Measurements from ENCODE around the gene VPS8. TPM values are rescaled to one million over a fixed set of nuclear protein-coding genes. Genes with fewer than 3 reads are reported as not detected.

Gene VPS8
- total RNA-seq, 6 experiments from 2014 or later: 26.8 to 34.8 (median 33.0) TPM

- H3K4me3 Mint-ChIP-seq: no peak overlapping the region
- DNase-seq: no peak
- no peaks in the 10 kb centered on the region for H3K4me1 Mint-ChIP-seq (ENCODE audit: low read depth)
- no peaks in the 10 kb centered on the region for H3K9me3 Mint-ChIP-seq
- TF ChIP-seq, protein P1, sequence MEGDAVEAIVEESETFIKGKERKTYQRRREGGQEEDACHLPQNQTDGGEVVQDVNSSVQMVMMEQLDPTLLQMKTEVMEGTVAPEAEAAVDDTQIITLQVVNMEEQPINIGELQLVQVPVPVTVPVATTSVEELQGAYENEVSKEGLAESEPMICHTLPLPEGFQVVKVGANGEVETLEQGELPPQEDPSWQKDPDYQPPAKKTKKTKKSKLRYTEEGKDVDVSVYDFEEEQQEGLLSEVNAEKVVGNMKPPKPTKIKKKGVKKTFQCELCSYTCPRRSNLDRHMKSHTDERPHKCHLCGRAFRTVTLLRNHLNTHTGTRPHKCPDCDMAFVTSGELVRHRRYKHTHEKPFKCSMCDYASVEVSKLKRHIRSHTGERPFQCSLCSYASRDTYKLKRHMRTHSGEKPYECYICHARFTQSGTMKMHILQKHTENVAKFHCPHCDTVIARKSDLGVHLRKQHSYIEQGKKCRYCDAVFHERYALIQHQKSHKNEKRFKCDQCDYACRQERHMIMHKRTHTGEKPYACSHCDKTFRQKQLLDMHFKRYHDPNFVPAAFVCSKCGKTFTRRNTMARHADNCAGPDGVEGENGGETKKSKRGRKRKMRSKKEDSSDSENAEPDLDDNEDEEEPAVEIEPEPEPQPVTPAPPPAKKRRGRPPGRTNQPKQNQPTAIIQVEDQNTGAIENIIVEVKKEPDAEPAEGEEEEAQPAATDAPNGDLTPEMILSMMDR (IDR thresholded peaks at IDR 0.05): no peak
- H3K27me3 Mint-ChIP-seq (ENCODE audit: insufficient read depth): no peaks in the 10 kb centered on the region; the same call in none of the 2 replicates
- H3K36me3 Mint-ChIP-seq (ENCODE audit: low read depth): peaks cover 8% of the 10 kb centered on the region
- H3K27ac Mint-ChIP-seq: no peak overlapping the region
Observed at GRCh38 chr3:184941408-184941807, 129.4 kb downstream of the VPS8 start.

DNA sequence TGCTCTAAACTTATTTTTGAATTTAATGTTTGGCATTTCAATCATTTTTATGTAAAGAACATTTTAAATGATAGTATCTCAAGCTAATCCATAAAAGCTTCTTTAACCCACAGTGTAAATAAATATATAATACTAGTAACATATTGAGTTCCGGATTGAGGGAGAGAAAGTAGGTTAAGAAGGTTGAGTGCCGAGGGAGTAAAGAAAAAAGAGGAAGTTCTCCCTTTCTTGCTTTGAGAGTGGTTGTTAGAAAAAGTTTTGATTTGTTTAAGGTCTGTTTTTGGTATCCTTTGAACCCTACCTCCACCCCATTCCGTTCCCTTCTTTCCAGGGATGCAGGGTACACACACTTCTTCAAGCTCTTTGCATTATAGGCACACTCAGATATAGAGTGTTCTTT is 130.8 kb downstream of the VPS8 start:
- H3K4me1 Mint-ChIP-seq (ENCODE audit: low read depth): no peaks in the 10 kb centered on the region
- no peak overlapping the region for H3K4me3 Mint-ChIP-seq
- TF ChIP-seq, protein P1 (IDR thresholded peaks at IDR 0.05): no peak
- H3K9me3 Mint-ChIP-seq: no peaks in the 10 kb centered on the region
- no peak overlapping the region for H3K27ac Mint-ChIP-seq
- DNase-seq: no peak
- H3K36me3 Mint-ChIP-seq (ENCODE audit: low read depth): peaks cover 8% of the 10 kb centered on the region
- no peaks in the 10 kb centered on the region; the same call in none of the 2 replicates for H3K27me3 Mint-ChIP-seq (ENCODE audit: insufficient read depth)

DNA sequence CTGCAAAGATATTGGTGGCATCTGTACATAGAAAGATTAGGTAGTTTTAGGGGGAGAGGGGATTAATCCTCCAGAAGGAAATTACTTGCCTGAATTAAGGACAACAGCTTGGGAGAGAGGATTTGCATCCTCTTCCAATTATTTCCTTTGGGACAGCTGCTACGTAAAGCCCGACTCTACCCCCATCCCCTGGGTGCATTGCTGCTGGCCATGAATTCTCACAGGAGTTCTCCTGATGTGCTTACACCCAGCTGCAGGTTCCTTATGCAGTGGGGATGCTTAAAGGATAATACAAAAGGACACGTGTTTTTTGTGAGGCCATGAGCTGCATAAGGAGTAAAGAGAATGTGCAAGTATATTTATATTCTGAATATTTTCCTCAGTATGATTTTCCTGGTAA is 132.3 kb downstream of the VPS8 start:
- Mint-ChIP-seq H3K27ac (no peak overlapping the region), H3K9me3 (no peaks in the 10 kb centered on the region), H3K36me3 (ENCODE audit: low read depth) (peaks cover 8% of the 10 kb centered on the region), H3K4me1 (ENCODE audit: low read depth) (no peaks in the 10 kb centered on the region), H3K4me3 (no peak overlapping the region), H3K27me3 (ENCODE audit: insufficient read depth) (no peaks in the 10 kb centered on the region; the same call in none of the 2 replicates)
- TF ChIP-seq, protein P1 (IDR thresholded peaks at IDR 0.05): no peak
- no peak for DNase-seq

DNA sequence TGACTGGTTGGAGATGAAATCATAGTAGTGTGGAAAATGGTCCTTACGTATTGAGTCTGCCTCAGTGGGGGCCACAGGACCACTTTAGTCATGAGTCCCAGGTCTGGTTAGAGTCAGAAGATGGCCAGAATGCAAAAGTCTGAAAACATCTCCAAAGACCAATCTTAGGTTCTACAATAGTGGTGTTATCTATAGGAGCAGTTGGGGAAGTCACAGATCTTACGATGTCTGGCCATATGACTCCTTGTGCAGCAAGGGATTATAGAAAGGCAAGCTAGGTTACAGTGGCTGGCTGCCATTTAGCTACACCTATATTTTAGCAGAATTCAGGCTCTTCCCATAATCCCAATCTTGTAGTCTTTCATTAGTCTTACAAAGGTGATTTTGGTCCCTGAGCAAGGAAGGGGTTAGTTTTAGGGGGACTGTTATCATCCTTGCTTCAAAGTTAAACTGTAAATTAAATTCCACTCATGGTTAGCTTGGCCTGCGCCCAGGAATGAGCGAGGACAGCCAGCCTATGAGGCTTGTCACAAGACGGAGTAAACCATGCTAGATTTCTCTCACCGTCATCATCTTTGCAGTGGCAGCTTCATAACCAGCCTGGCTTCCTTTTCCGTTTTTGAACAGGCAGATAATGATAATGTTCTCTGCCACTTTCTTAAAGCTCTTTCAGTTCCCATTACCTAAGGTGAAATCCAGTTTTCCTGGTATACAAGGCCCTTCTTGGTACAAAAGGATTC is 134.1 kb downstream of the VPS8 start:
- no peaks in the 10 kb centered on the region for H3K9me3 Mint-ChIP-seq
- DNase-seq: no peak
- H3K27ac Mint-ChIP-seq: no peak overlapping the region
- TF ChIP-seq, protein P1 (IDR thresholded peaks at IDR 0.05): no peak
- peaks cover 8% of the 10 kb centered on the region for H3K36me3 Mint-ChIP-seq (ENCODE audit: low read depth)
- H3K27me3 Mint-ChIP-seq (ENCODE audit: insufficient read depth): no peaks in the 10 kb centered on the region; the same call in none of the 2 replicates
- H3K4me1 Mint-ChIP-seq (ENCODE audit: low read depth): no peaks in the 10 kb centered on the region
- no peak overlapping the region for H3K4me3 Mint-ChIP-seq

- no peak overlapping the region for H3K27ac Mint-ChIP-seq
- TF ChIP-seq, protein P1 (IDR thresholded peaks at IDR 0.05): no peak
- H3K4me1 Mint-ChIP-seq (ENCODE audit: low read depth): no peaks in the 10 kb centered on the region
- H3K27me3 Mint-ChIP-seq (ENCODE audit: insufficient read depth): no peaks in the 10 kb centered on the region; the same call in none of the 2 replicates
- peaks cover 8% of the 10 kb centered on the region for H3K36me3 Mint-ChIP-seq (ENCODE audit: low read depth)
- no peaks in the 10 kb centered on the region for H3K9me3 Mint-ChIP-seq
- no peak overlapping the region for H3K4me3 Mint-ChIP-seq
- DNase-seq: no peak
Observed at GRCh38 chr3:184946917-184947316, 135.0 kb downstream of the VPS8 start.
